Uterus (tissue), 2 donors: ENCODE results near the gene MOB3C.

Experiments
- CTCF ChIP-seq, 4 experiments: fragments of 200-600 bp in 2 of 4; fragments of 450-650 bp in 2 of 4; sonication (generic) in 2 of 4; IDR thresholded peaks; one replicate each; pipeline ENCODE4 v1.5.1; 2016 to 2019; ENCODE audit warnings: antibody characterized with exemption in 4 of 4, mild to moderate bottlenecking in 2 of 4, moderate library complexity in 1 of 4
- POLR2A ChIP-seq, 2 donors: fragments of 450-650 bp; IDR thresholded peaks; one replicate each; pipeline ENCODE4 v1.6.1; 2016; ENCODE audit warnings: antibody characterized with exemption in 2 of 2, mild to moderate bottlenecking in 1 of 2, moderate library complexity in 1 of 2

GRCh38 chr1:46645815-46646214, 29.2 kb upstream of the MOB3C start:
- TF ChIP-seq CTCF (IDR thresholded peaks at IDR 0.05) = no peak
- no peak for TF ChIP-seq POLR2A (IDR thresholded peaks at IDR 0.05)
